Activated naive CD4-positive, alpha-beta T cell treated with anti-CD3 and anti-CD28 coated beads, Interleukin-2, amount 10 ng/mL, durations not matched to agents 7 days and 5 days (primary cell): ENCODE results near the gene VPS13C.

Experiments used
- CTCF ChIA-PET: fragments of 350-600 bp; sonication (Branson Sonifier 250); formaldehyde crosslinking; loops from one replicate; lab custom pipeline; 2021; ENCODE audit warnings: antibody characterized with exemption; lab: Charles Lee
- DNase-seq: peaks from one replicate; pipeline ENCODE4 v3.0.0-alpha.2; 2020
- H3K27ac Mint-ChIP-seq: one replicate; pipeline ENCODE4 v1.8.0; 2021; ENCODE audit warnings: mild to moderate bottlenecking, moderate library complexity, mixed read lengths
- H3K27me3 Mint-ChIP-seq: one replicate; pipeline ENCODE4 v1.8.0; 2021; ENCODE audit warnings: mild to moderate bottlenecking, mixed read lengths
- H3K36me3 Mint-ChIP-seq: one replicate; pipeline ENCODE4 v1.8.0; 2021; ENCODE audit warnings: mixed read lengths
- H3K4me1 Mint-ChIP-seq: one replicate; pipeline ENCODE4 v1.8.0; 2021; ENCODE audit warnings: mixed read lengths
- H3K4me3 Mint-ChIP-seq: one replicate; pipeline ENCODE4 v1.8.0; 2021; ENCODE audit warnings: mild to moderate bottlenecking, moderate library complexity, mixed read lengths
- H3K9me3 Mint-ChIP-seq: one replicate; pipeline ENCODE4 v1.8.0; 2021; ENCODE audit warnings: mixed read lengths

Gene VPS13C

GRCh38 chr15:61812476-61812875, 247.8 kb downstream of the VPS13C start:
- Mint-ChIP-seq H3K36me3 (no peaks in the 10 kb centered on the region), H3K4me3 (no peak overlapping the region), H3K9me3 (no peaks in the 10 kb centered on the region), H3K27me3 (peaks cover 10% of the 10 kb centered on the region), H3K4me1 (no peaks in the 10 kb centered on the region), H3K27ac (no peak overlapping the region)
- CTCF ChIA-PET = interaction anchor here (1.7 kb wide), 1 partner anchor 23 kb away, joined by 4 read pairs; no protein-coding TSS in a partner anchor
- DNase-seq = no peak

- peaks cover 10% of the 10 kb centered on the region for H3K27me3 Mint-ChIP-seq
- no peaks in the 10 kb centered on the region for H3K9me3 Mint-ChIP-seq
- no peaks in the 10 kb centered on the region for H3K4me1 Mint-ChIP-seq
- no peak overlapping the region for H3K27ac Mint-ChIP-seq
- H3K4me3 Mint-ChIP-seq = no peak overlapping the region
- DNase-seq = no peak
- no peaks in the 10 kb centered on the region for H3K36me3 Mint-ChIP-seq
- CTCF ChIA-PET = interaction anchor here (1.7 kb wide), 1 partner anchor 23 kb away, joined by 4 read pairs; no protein-coding TSS in a partner anchor
Observed at GRCh38 chr15:61811952-61812351, 248.3 kb downstream of the VPS13C start.

GRCh38 chr15:61809216-61809615, 251.0 kb downstream of the VPS13C start:
- CTCF ChIA-PET = no interaction called here
- peaks cover 4% of the 10 kb centered on the region for H3K27me3 Mint-ChIP-seq

GRCh38 chr15:61807281-61807929, 252.8 kb downstream of the VPS13C start:
- H3K4me3 Mint-ChIP-seq = no peak overlapping the region
- no peak overlapping the region for H3K27ac Mint-ChIP-seq
- peaks cover 4% of the 10 kb centered on the region for H3K27me3 Mint-ChIP-seq
- CTCF ChIA-PET = interaction anchor here (1.0 kb wide), 1 partner anchor 28 kb away, joined by 3 read pairs; no protein-coding TSS in a partner anchor
- H3K4me1 Mint-ChIP-seq = no peaks in the 10 kb centered on the region
- DNase-seq = no peak
- no peaks in the 10 kb centered on the region for H3K36me3 Mint-ChIP-seq
- H3K9me3 Mint-ChIP-seq = no peaks in the 10 kb centered on the region

More at GRCh38 chr15:61809216-61809615, 251.0 kb downstream of the VPS13C start:
- no peak overlapping the region for H3K27ac Mint-ChIP-seq
- H3K9me3 Mint-ChIP-seq = no peaks in the 10 kb centered on the region
- H3K36me3 Mint-ChIP-seq = no peaks in the 10 kb centered on the region
- H3K4me1 Mint-ChIP-seq = no peaks in the 10 kb centered on the region
- H3K4me3 Mint-ChIP-seq = no peak overlapping the region
- DNase-seq = no peak
